ENCODE results near the gene PPM1H. TPM values are rescaled to one million over a fixed set of nuclear protein-coding genes. Genes with fewer than 3 reads are reported as not detected.

Gene PPM1H
- total and polyA plus RNA-seq, 10 of the 15 experiments (the other 5 are each of a cell fraction or from before 2014, with no cell fraction given), result 0.11 to 0.83 (median 0.49) TPM

DNA sequence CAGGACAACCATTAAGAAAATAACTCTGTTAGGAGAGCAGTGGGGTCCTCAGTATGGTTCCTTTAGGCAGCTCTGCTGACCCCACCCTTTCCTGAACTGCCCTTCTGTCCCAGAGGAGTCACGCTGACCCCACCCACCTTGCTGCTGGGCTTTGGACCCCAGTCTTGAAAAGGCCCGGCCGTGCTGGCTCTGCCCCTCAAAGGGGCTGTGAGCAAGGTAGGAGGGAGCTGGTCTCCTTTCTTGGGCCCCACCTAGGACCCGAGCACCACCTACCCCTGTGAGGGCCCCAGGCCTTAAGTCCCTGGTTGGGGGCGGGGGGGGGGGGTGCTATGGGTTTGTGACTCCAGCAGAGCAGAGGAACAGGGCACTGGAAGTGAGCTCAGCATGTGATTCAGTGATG lies 297.3 kb downstream of the PPM1H start:
- WGBS (ENCODE audit: insufficient coverage, insufficient replicate concordance, low lambda C conversion rate, missing lambda C conversion rate), result 83% methylated on average over 4 of the region's 5 CpGs

DNA sequence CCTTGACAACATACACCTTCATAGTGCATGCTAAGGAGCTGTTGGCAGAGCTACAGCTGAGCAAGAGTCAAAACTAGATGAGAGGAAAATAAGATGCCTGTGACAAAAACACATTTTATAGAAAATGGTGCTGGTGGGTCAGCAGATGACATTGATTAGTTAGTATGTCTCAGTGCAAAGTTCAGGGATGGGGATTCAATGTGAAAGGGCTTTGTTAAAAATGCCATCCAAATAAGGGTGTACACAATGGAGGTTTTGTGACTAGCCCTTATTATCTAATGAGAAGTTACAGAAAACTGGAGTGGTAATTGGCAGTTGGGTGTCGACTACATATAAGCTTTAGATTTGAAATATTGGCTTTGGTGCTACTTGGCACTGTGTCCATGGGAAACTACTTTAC lies 299.3 kb downstream of the PPM1H start:
- no peak overlapping the region for H3K27ac ChIP-seq (ENCODE audit: control insufficient read depth, insufficient read depth)
- CTCF ChIA-PET, result interaction anchor here (1.5 kb wide), 1 partner anchor 159 kb away, joined by 4 read pairs; no protein-coding TSS in a partner anchor
- no peak overlapping the region for H3K4me2 ChIP-seq (ENCODE audit: control insufficient read depth, insufficient read depth)
- POLR2A ChIA-PET, result interaction anchor here (0.5 kb wide), 1 partner anchor 134 kb away, joined by 3 read pairs; no protein-coding TSS in a partner anchor
- H2AFZ ChIP-seq (ENCODE audit: control insufficient read depth, low read depth, low read length), result no peak overlapping the region
- H3K9ac ChIP-seq (ENCODE audit: control insufficient read depth, insufficient read depth, low read length), result no peak overlapping the region
- DNase-seq (ENCODE audit: low read depth, low spot score) (no peak), FAIRE-seq (no peak), ATAC-seq (no peak)
- no peaks in the 10 kb centered on the region for H3K79me2 ChIP-seq (ENCODE audit: control insufficient read depth, insufficient read depth, low read length)
- H3K4me1 ChIP-seq (ENCODE audit: control insufficient read depth, insufficient read depth, low read length), result peaks cover 3% of the 10 kb centered on the region
- H3K9me3 ChIP-seq (replicated peaks; ENCODE audit: control insufficient read depth, insufficient read depth, low read length), result no peaks in the 10 kb centered on the region
- SMC1A ChIA-PET (ENCODE audit: uncharacterized antibody, unreplicated experiment), result interaction anchor here (0.8 to 1.3 kb wide), 4 partner anchors 14 to 162 kb away, joined by 4 to 7 read pairs (median 4); no protein-coding TSS in a partner anchor
- RAD21 ChIA-PET (ENCODE audit: unreplicated experiment), result interaction anchor here (1.3 kb wide), 1 partner anchor 33 kb away, joined by 3 read pairs; no protein-coding TSS in a partner anchor
- 64% methylated on average over 1 of the region's 1 CpG for WGBS (ENCODE audit: insufficient coverage, insufficient replicate concordance, low lambda C conversion rate, missing lambda C conversion rate)
- intact Hi-C loops (cut with micrococcal nuclease; ENCODE audit: unreplicated experiment), result no loop called here
- no TSS peak for BruUV-seq (replicated peaks)
- H3K36me3 ChIP-seq (ENCODE audit: control insufficient read depth in 2 of 2, insufficient read depth in 2 of 2, low read length in 1 of 2), result no peaks in the 10 kb centered on the region
- H3K27me3 ChIP-seq (replicated peaks in 1 of 2; ENCODE audit: control insufficient read depth in 2 of 2, insufficient read depth in 2 of 2, low read length in 1 of 2), result peaks cover 2 to 8% of the 10 kb centered on the region in 2 experiments
- in situ Hi-C loops (cut with MboI), result no loop called here
- no peak overlapping the region for H3K4me3 ChIP-seq
- H4K20me1 ChIP-seq (ENCODE audit: control insufficient read depth, insufficient read depth), result no peaks in the 10 kb centered on the region
- TF ChIP-seq, protein P1, sequence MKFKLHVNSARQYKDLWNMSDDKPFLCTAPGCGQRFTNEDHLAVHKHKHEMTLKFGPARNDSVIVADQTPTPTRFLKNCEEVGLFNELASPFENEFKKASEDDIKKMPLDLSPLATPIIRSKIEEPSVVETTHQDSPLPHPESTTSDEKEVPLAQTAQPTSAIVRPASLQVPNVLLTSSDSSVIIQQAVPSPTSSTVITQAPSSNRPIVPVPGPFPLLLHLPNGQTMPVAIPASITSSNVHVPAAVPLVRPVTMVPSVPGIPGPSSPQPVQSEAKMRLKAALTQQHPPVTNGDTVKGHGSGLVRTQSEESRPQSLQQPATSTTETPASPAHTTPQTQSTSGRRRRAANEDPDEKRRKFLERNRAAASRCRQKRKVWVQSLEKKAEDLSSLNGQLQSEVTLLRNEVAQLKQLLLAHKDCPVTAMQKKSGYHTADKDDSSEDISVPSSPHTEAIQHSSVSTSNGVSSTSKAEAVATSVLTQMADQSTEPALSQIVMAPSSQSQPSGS (IDR thresholded peaks at IDR 0.05; ENCODE audit: low read length), result no peak
- TF ChIP-seq IKZF1 (conservative IDR thresholded peaks at IDR 0.05) (no peak), HDAC2 (IDR thresholded peaks at IDR 0.05) (no peak), MEF2B (IDR thresholded peaks at IDR 0.05; ENCODE audit: partially characterized antibody, poor library complexity, severe bottlenecking) (no peak), ZNF274 (IDR thresholded peaks at IDR 0.05; ENCODE audit: insufficient read depth, insufficient read length) (no peak), ZNF217 (IDR thresholded peaks at IDR 0.05) (no peak), BRCA1 (IDR thresholded peaks at IDR 0.05; ENCODE audit: low read depth, low read length) (no peak), SP1 (IDR thresholded peaks at IDR 0.05; ENCODE audit: low read depth, low read length) (no peak), YY1 (IDR thresholded peaks at IDR 0.05; ENCODE audit: low read depth, low read length) (no peak), STAT3 (IDR thresholded peaks at IDR 0.05; ENCODE audit: low read depth, low read length) (no peak)
- TF ChIP-seq, protein P2, sequence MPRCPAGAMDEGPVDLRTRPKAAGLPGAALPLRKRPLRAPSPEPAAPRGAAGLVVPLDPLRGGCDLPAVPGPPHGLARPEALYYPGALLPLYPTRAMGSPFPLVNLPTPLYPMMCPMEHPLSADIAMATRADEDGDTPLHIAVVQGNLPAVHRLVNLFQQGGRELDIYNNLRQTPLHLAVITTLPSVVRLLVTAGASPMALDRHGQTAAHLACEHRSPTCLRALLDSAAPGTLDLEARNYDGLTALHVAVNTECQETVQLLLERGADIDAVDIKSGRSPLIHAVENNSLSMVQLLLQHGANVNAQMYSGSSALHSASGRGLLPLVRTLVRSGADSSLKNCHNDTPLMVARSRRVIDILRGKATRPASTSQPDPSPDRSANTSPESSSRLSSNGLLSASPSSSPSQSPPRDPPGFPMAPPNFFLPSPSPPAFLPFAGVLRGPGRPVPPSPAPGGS (IDR thresholded peaks at IDR 0.05; ENCODE audit: borderline replicate concordance, insufficient read depth, low read depth, low read length, poor library complexity, severe bottlenecking), result no peak

More for the DNA sequence above, 297.3 kb downstream of the PPM1H start:
- ATAC-seq (no peak), FAIRE-seq (no peak), DNase-seq (ENCODE audit: low read depth, low spot score) (no peak)
- Histone ChIP-seq H2AFZ (ENCODE audit: control insufficient read depth, low read depth, low read length) (no peak overlapping the region), H3K4me2 (ENCODE audit: control insufficient read depth, insufficient read depth) (no peak overlapping the region), H3K36me3 (ENCODE audit: control insufficient read depth in 2 of 2, insufficient read depth in 2 of 2, low read length in 1 of 2) (no peaks in the 10 kb centered on the region), H3K4me1 (ENCODE audit: control insufficient read depth, insufficient read depth, low read length) (peaks cover 6% of the 10 kb centered on the region), H3K9me3 (replicated peaks; ENCODE audit: control insufficient read depth, insufficient read depth, low read length) (no peaks in the 10 kb centered on the region), H3K79me2 (ENCODE audit: control insufficient read depth, insufficient read depth, low read length) (no peaks in the 10 kb centered on the region), H3K27ac (ENCODE audit: control insufficient read depth, insufficient read depth) (no peak overlapping the region), H4K20me1 (ENCODE audit: control insufficient read depth, insufficient read depth) (no peaks in the 10 kb centered on the region), H3K4me3 (no peak overlapping the region), H3K9ac (ENCODE audit: control insufficient read depth, insufficient read depth, low read length) (no peak overlapping the region), H3K27me3 (replicated peaks in 1 of 2; ENCODE audit: control insufficient read depth in 2 of 2, insufficient read depth in 2 of 2, low read length in 1 of 2) (peaks cover 0 to 3% of the 10 kb centered on the region in 2 experiments; a peak in 2 of 4 replicates)
- BruUV-seq (replicated peaks), result no TSS peak
- ChIA-PET POLR2A (interaction anchor here (0.6 kb wide), 1 partner anchor 1537 kb away, joined by 4 read pairs; no protein-coding TSS in a partner anchor), RAD21 (ENCODE audit: unreplicated experiment) (no interaction called here), CTCF (no interaction called here), SMC1A (ENCODE audit: uncharacterized antibody, unreplicated experiment) (interaction anchor here (1.2 kb wide), 1 partner anchor 22 kb away, joined by 4 read pairs; no protein-coding TSS in a partner anchor)
- intact Hi-C loops (cut with micrococcal nuclease; ENCODE audit: unreplicated experiment) (no loop called here), in situ Hi-C loops (cut with MboI) (no loop called here)
- no peak for TF ChIP-seq HCFC1 (IDR thresholded peaks at IDR 0.05; ENCODE audit: low read length)
- no peak for TF ChIP-seq JUNB (IDR thresholded peaks at IDR 0.05)
- no peak for TF ChIP-seq ZNF622 (IDR thresholded peaks at IDR 0.05)
- TF ChIP-seq, protein P3, sequence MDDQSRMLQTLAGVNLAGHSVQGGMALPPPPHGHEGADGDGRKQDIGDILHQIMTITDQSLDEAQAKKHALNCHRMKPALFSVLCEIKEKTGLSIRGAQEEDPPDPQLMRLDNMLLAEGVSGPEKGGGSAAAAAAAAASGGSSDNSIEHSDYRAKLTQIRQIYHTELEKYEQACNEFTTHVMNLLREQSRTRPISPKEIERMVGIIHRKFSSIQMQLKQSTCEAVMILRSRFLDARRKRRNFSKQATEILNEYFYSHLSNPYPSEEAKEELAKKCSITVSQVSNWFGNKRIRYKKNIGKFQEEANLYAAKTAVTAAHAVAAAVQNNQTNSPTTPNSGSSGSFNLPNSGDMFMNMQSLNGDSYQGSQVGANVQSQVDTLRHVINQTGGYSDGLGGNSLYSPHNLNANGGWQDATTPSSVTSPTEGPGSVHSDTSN (IDR thresholded peaks at IDR 0.05; ENCODE audit: insufficient replicate concordance, low read depth, low read length), result no peak
- no peak for TF ChIP-seq YBX1 (IDR thresholded peaks at IDR 0.05)
- no peak for TF ChIP-seq EED (IDR thresholded peaks at IDR 0.05; ENCODE audit: low read depth)
- TF ChIP-seq ZNF24 (IDR thresholded peaks at IDR 0.05), result no peak

All from GM12878 (cell line).